NOMO-1 (cell line): ENCODE measurements around the gene MAB21L1.

ENCODE experiments used
- DNase-seq, 2 experiments: peaks; one replicate each; lab custom pipeline; 2025; ENCODE audit not compliant: unreplicated experiment in 2 of 2; lab: John Stamatoyannopoulos, UW

The MAB21L1 gene

DNA sequence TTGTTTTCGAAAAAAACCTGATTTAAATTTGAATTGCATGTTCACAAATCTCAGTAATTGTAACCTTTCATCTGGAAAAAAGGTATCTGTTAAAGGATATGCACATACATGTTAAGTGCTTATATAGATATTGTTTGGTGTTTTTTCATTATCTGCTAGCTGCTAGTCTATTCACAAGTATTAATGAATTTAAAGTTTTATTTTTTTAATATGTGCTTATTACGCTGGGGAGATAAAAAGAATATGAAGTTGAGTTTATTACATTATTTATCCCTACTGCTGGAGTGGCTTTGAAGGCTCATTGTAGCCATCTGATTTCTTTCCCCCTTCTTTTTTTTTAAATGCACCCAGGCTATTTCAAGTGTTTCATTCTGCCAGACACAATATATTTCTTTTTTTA lies 3.9 kb upstream of the MAB21L1 start:
- no peak for DNase-seq

- DNase-seq, result no peak
Measured at GRCh38 chr13:35479706-35480105, 3.2 kb upstream of the MAB21L1 start.

GRCh38 chr13:35479038-35479492 lies 2.6 kb upstream of the MAB21L1 start:
- no peak for DNase-seq

GRCh38 chr13:35478271-35479037 lies 2.0 kb upstream of the MAB21L1 start:
- DNase-seq, result no peak

- DNase-seq, result no peak
Measured at GRCh38 chr13:35477386-35477946, 977 bp upstream of the MAB21L1 start.

DNA sequence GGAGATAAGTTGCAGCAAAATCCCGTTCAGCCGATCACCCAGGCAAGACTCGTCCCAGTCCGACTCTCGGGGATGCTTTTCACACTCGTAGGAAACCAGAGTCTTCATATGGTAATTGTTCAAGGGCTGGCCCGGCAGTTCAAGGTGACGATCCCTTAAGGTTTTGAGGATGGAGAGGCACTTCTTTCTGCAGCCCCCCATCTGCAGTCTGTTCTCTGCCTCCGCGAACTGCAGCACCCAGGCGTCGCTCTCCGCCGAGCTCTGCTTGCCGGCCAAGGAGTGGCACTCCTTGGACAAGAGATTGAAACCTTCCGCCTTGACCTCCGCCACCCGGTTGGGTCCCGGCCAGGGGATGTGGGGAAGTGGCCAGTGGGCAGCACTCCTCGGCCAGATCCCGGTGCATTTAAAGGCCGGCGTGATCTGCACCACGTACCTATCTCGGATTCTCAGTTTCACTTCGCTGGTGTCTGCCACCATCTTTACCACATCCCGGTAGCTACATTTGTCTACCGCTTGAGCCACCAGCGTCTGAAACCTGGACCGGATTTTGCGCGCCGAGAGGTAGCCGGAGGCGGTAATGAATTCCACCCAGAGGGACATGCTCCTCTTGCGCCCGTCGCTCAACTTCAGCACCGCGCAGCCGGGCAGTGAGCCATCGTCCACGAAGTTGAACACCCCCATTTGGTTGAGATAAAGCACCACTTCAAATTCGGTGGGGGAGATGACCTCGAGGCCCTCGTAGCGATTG lies 1.1 kb downstream of the MAB21L1 start:
- DNase-seq, result no peak

DNA sequence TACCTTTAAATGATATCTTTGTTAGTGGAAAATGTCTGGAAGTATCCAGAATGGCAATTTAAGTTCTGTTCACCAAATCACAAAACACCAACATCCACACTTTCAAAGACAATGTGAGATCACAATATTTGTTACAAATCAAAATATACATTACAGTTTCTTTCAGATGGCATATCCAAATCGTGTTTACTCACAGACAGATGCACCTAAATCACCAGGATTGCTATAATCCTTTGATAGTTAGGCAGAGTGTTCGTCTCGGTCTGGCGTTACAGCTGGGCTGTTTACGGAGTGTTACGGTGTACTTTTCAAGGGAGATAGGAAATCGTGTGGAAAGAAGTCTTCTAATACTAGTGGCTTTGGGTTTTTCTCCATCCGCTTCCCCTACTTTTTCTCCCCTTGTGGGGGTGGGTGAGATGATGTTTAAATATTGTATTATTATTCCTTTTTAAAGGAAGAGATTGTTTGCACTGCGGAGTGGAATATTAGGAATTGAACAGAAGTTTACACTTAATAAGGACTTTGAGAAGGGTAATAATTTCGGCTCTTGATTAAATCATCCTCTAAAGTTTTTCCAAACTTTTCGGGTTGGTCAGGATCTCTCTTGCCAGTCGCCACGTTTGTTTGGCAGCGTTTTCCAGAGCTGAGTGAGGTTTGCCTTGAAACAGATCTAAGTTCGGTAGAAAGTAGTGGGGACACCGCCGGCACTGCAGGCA lies 1.8 kb downstream of the MAB21L1 start:
- DNase-seq, result no peak

GRCh38 chr13:35473802-35474201 lies 2.7 kb downstream of the MAB21L1 start:
- DNase-seq, result no peak

DNA sequence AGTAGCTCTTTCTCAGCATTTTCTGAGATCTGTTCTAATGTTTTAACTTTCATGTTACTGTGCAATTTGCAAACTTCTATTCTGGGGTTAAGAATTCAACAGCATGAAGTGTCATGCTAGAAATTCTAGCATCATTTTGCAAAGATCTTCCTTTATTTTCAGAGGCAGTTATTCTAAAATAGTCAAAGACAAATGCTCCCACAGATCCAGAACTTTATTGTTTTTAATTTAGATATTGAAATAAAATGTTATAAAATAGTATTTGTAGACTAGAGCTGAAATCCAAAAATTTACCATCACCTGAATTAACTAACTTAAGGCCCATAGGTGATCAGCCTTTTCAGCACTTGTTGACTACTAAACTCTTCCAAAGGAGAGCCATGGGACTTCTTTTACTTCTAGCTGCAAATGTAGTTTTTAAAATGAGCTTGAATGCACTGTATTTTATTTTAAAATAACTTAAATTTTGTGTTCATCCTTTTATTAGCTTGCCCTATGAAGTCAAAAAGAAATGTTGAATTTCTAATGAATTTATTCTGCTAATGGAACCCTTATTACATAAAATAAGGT lies 3.2 kb downstream of the MAB21L1 start:
- no peak for DNase-seq

- no peak for DNase-seq
Measured at GRCh38 chr13:35472323-35472881, 4.1 kb downstream of the MAB21L1 start.

GRCh38 chr13:35471706-35472322 lies 4.7 kb downstream of the MAB21L1 start:
- no peak for DNase-seq

DNA sequence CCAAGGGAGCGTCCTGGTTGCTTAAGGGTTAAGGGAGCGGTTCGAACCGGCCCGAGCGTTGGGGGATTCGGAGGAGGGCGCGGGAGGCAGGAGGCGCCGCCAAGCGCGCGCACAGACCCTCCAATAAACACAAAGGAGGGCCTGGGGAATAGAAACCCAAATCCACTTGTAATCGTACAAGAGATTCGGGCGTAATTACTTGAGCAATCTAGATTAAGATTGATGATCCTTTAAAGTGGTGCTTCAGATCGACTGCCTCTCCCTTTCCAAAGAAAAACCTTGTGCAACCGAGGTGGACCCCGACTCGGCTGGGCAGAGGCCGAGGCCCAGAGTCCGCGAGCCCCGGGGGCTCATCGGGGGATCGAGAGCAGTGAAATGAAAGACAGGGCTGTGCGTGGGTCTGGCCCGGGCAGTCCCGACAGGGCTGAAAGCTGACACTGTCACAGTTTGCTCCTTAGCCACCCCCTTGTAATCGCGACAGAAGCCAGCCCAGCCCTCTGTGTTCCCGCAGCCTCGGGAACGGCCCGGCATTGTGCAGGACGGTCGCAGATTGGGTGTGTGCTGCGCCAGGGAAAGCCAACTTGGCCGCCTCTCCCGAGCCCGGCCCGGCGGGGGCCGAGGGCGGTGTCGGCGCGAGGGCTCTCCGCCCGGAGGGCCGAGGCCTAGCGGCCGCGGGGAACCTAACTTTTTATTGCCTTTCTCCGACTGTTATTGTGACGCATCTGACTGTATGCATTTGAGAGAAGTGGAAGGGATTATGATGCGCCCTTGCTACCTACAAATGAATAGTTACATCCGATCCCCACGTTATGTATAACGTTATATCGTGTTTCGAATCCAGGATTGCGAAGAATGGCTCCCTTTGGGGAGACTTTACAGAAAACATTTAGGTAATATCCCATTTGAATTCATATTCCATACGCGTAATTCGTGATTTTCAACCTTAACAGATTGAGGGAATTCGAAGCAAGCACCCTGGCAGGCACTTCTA lies 5.5 kb downstream of the MAB21L1 start:
- no peak for DNase-seq

DNA sequence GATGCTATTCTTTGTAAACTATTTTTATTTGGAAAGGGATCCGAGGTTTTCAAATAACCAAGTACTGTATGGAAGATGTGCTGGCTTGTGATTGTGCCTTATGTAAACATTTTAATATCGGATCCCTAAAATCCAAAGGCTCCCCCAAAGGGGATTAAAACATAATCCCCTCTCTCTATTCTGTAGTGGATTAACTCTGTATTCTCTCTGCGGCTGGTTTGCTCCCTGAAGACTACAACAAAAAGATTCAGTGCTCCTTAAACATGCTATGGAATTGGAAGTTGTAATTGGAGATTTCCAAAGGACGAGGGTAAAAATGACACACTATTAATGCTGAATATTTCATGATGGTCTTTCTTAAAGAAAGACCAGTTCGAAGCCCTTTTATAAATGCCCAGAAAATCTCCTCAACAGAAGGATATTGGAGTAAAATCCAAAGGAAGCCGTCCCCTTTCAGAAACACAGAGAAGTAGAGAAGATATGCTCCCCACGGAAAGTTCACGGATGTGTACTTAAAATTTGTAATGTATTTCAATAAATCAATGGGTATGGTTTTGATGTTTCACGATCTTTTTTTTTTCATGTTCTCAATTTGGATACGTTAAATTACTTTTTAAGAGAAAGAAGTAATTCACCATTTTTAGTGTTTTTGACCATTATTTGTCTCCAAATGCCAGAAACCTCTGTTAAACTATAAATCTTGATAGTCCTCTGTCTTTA lies 6.5 kb downstream of the MAB21L1 start:
- DNase-seq, result no peak

DNA sequence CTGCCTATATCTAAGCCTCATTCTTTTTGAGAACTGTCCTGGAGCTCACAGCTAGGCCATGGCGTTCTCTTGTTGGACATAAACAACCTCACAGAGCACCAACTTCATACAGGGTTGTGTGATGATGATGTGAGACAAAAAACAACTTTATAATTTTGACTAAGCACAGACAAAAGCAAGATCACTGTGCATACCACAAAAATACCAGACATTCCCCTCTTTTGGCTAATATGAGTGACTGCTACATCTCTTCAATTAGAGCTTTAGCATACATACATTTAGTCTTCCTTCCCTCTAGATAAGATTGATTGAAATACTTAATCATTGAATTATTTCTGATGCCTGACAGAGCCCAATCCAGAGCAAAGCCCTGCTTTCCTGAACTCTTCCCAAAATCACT lies 8.3 kb downstream of the MAB21L1 start:
- DNase-seq, result no peak

DNA sequence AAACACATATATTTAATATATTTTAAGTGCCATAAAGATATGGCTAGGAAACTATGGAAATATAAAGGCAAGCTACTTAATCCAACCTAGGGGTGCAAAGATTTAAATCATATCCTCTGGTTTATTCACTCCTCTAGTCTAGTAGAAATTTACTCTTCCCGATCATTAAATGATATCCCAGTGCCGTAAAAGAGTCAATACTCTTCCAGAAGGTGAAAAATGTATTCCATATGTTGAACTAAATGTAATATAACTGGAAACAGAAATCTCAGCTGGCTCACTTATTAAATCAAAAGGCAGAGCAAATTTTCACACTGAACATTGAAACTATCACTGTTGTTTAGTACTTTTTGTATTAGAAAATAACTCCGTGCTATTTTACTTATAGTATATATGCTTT lies 11.1 kb downstream of the MAB21L1 start:
- no peak for DNase-seq

DNA sequence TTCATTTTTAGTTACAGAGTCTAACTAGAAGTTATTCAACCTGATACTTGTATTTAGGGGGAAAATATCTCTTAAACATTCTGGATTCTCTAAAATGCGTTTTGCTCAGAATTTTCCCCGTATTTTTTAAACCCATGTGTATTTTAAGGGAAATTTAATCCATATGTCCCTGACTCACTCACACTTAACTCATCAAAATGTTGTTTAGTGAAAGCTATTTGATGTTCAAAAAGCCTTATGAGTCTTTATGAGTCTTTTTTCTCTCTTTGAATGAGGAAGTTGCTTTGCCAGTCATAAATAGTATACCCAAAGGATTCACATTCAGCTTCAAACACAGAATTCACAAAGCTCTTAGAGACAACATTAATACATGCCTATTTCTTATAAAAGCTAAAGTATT lies 16.4 kb downstream of the MAB21L1 start:
- DNase-seq, result no peak

DNA sequence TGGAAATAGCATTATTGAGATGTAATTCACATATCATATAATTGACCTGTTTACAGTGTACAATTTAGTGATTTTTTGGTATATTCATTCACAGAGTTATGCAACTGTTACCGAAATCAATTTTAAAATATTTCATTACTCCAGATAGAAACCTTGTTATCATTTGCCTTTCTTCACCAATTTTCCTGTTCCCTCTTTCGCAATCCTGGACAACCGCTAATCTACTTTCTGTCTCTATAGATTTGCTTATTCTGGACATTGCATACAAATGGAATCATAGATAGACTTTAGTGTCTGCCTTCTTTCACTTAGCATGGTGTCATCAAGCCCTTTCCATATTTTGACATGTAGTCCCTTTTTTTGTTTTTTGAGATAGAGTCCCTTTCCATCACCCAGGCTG lies 19.2 kb downstream of the MAB21L1 start:
- no peak for DNase-seq

DNA sequence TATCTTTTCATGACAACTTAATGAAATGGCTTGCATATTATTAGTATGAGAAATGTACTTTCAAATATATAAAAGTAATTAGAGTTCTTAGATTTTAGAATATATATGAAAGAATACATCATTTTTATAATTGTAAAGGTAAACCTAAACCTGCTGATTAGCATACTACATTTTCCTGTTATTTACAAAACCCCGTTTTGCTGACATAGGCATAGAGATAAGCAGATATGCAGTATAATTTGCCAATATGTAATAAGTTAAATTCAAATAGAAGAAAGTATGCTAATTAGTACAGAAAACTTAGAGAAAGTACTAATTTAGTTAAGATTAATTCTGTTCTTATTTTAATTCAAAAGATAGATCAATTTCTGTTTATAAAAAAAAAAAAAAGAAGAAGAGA lies 21.5 kb downstream of the MAB21L1 start:
- DNase-seq, result no peak
